ENCODE measurements around the gene KLHL33. TPM values are rescaled to one million over a fixed set of nuclear protein-coding genes. Genes with fewer than 3 reads are reported as not detected.

Gene KLHL33
- total and polyA plus RNA-seq, 8 donors = 0.20 to 0.39 (median 0.29) TPM

- intact Hi-C loops (cut with DNase I) = loop anchor here in 1 of 2 donors (10.0 kb wide), 1 partner anchor 192 kb away; no protein-coding TSS in a partner anchor
- Histone ChIP-seq H3K4me3 (peak within 1 kb of the TSS; percentile 73 to 75), H3K4me1 (peaks cover 0 to 42% of the 10 kb centered on the region in 2 donors), H3K36me3 (peaks cover 0 to 7% of the 10 kb centered on the region in 2 donors), H3K27me3 (no peaks in the 10 kb centered on the region), H3K9me3 (no peaks in the 10 kb centered on the region), H3K27ac (peak within 1 kb of the TSS; percentile 96)
- DNase-seq = peak; percentile 81 to 97 (median 90)
- TF ChIP-seq CTCF (IDR thresholded peaks at IDR 0.05) = no peak
- ATAC-seq = peak; percentile 97
Measured at GRCh38 chr14:20412876-20413743, 22.9 kb downstream of the KLHL33 start, which contains the start of gene TEP1. Gene TEP1, minus strand, starts transcription at chr14:20413501. Its CDS starts 5,062 bp downstream, at chr14:20408439.

GRCh38 chr14:20412411-20412810, 23.6 kb downstream of the KLHL33 start:
- Histone ChIP-seq H3K36me3 (peaks cover 0 to 14% of the 10 kb centered on the region in 2 donors), H3K27me3 (no peaks in the 10 kb centered on the region), H3K4me3 (peak overlapping the region; percentile 73 to 75), H3K27ac (peak overlapping the region; percentile 96), H3K9me3 (no peaks in the 10 kb centered on the region), H3K4me1 (peaks cover 0 to 42% of the 10 kb centered on the region in 2 donors)
- no peak for TF ChIP-seq CTCF (IDR thresholded peaks at IDR 0.05)
- ATAC-seq (peak; percentile 5), DNase-seq (no peak)
- intact Hi-C loops (cut with DNase I) = loop anchor here in 1 of 2 donors (10.0 kb wide), 1 partner anchor 192 kb away; no protein-coding TSS in a partner anchor

GRCh38 chr14:20409226-20409625, 26.7 kb downstream of the KLHL33 start:
- Histone ChIP-seq H3K9me3 (no peaks in the 10 kb centered on the region), H3K4me3 (no peak overlapping the region), H3K4me1 (peaks cover 0 to 31% of the 10 kb centered on the region in 2 donors), H3K27me3 (no peaks in the 10 kb centered on the region), H3K27ac (no peak overlapping the region), H3K36me3 (peaks cover 0 to 45% of the 10 kb centered on the region in 2 donors)
- intact Hi-C loops (cut with DNase I) = no loop called here
- TF ChIP-seq CTCF (IDR thresholded peaks at IDR 0.05) = no peak
- DNase-seq = no peak
- ATAC-seq = no peak

- no peak overlapping the region for H3K4me3 ChIP-seq
- intact Hi-C loops (cut with DNase I) = no loop called here
- peaks cover 0 to 100% of the 10 kb centered on the region in 2 donors for H3K36me3 ChIP-seq
- TF ChIP-seq CTCF (IDR thresholded peaks at IDR 0.05) = no peak
- H3K4me1 ChIP-seq = peaks cover 0 to 6% of the 10 kb centered on the region in 2 donors
- H3K27me3 ChIP-seq = no peaks in the 10 kb centered on the region
- DNase-seq (no peak), ATAC-seq (no peak)
- no peaks in the 10 kb centered on the region for H3K9me3 ChIP-seq
- no peak overlapping the region for H3K27ac ChIP-seq
Measured at GRCh38 chr14:20403521-20403920, 32.4 kb downstream of the KLHL33 start.

GRCh38 chr14:20400965-20401593, 34.9 kb downstream of the KLHL33 start:
- Histone ChIP-seq H3K4me1 (peaks cover 0 to 6% of the 10 kb centered on the region in 2 donors), H3K27ac (no peak overlapping the region), H3K27me3 (no peaks in the 10 kb centered on the region), H3K36me3 (peaks cover 0 to 100% of the 10 kb centered on the region in 2 donors), H3K9me3 (no peaks in the 10 kb centered on the region), H3K4me3 (no peak overlapping the region)
- no peak for TF ChIP-seq CTCF (IDR thresholded peaks at IDR 0.05)
- intact Hi-C loops (cut with DNase I) = no loop called here
- peak; percentile 89 for ATAC-seq
- no peak for DNase-seq

All from left lung (tissue), 10 donors.